Raji (cell line): Measurements from ENCODE around the gene TRPC3.

Experiments used
- POLR2A ChIP-seq: IDR thresholded peaks from 2 replicates; pipeline ENCODE4 v1.6.1; 2011; ENCODE audit warnings: low read depth, low read length, control low read depth; ENCODE audit not compliant: insufficient read depth

Gene TRPC3

GRCh38 chr4:121958777-121959176, 6.9 kb upstream of the TRPC3 start:
- TF ChIP-seq POLR2A: no peak

DNA sequence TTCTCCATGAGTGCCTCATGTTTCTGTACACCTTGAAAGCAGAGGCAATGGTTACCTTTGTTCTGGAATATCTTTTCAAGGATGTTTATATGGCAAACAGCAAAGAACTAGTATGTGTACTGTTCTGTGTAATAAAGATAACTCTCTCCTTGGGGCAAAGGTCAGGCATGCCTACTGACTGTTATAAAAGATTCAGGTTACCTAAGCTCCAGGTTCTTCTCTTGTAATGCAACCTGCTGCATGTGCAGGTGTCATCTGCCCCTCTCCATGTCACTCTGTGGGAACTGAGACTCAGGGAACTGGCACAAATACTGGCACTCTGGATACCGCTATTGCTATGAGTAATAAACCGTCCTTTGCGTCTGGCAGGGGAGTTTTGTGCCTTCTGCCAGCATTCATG, 5.4 kb upstream of the TRPC3 start:
- no peak for TF ChIP-seq POLR2A

GRCh38 chr4:121953860-121954259, 2.0 kb upstream of the TRPC3 start:
- TF ChIP-seq POLR2A: no peak

DNA sequence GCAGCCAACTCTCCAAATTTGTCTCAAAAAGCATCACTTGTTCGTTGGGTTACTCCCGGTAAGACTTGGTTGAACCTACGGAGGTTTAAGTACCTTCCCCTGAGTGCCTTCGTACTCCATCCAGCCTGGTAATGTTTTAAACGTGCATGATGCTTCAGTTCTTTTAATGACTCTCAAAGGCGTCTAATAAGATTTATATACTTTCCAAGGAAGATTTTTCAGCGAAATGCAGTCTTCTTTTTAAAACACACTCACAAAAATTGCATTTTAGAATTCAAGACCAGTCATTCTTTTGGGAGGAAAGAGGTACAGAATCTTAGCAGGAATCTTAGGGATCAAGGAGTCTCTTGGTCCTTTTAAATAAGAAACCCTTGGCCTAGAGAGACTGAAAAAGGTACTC, 430 bp upstream of the TRPC3 start:
- TF ChIP-seq POLR2A: no peak

DNA sequence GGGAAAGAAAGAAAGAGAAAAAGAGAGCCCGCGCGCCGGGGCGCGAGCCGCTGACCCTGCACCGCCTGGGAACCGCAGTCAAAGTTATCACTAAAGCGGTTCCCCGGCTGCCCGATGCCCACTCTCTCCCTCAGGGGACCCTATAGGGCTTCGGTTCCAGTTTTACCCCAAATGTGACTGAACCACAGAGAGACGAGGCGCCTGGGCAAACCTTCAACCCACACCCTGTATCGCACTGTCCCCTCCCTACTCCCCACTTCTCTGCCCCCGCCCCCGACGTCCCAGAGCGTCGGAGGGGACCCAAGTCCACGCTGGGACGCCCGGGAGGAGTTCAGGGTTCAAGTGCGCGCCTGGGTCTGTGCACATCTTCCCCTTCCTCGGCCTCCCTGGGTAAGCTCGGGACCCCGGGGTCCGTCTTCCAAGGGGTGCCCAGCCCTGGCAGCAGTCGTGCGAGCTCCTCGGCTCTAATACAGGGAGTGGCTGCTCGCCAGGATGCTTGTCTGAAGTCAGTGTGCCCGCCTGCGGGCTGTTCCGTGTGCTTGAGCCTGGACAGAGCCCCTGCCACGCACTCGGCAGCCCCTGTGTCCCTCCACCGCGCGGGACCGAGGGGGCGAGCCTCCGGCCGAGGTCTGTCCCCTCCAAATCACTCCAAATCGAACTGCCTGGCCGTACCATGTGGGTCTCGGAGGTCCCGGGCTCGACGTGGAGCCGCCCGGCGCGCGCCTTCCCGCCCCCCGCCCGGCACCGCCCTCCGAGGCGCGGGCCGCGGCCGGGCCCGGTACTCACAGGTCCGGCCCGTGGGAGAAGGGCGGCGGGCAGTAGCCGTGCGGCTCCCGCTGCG, 960 bp downstream of the TRPC3 start:
- TF ChIP-seq POLR2A: no peak

- TF ChIP-seq POLR2A: no peak
Observed at GRCh38 chr4:121950212-121950679, 1.6 kb downstream of the TRPC3 start.

- TF ChIP-seq POLR2A: no peak
Observed at GRCh38 chr4:121946644-121947043, 5.2 kb downstream of the TRPC3 start.

DNA sequence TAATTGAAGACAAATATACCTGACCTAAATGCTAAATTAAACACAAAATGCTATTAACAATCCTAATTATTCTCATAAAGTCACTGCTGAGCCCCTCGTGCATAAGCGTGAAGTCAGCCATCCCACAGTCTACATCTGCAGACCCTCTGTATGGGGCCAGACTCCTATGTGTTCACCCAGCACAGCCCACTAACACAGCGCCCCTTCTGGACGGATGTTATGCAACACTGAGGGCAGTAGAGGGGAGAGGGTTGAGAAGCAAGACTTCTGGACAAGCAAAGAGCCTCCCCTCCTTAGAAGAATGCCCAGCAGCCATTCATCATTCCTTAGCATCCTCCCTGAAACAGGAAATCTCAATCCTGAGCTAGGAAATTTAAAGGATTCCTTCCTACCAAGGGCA, 7.9 kb downstream of the TRPC3 start:
- TF ChIP-seq POLR2A: no peak

DNA sequence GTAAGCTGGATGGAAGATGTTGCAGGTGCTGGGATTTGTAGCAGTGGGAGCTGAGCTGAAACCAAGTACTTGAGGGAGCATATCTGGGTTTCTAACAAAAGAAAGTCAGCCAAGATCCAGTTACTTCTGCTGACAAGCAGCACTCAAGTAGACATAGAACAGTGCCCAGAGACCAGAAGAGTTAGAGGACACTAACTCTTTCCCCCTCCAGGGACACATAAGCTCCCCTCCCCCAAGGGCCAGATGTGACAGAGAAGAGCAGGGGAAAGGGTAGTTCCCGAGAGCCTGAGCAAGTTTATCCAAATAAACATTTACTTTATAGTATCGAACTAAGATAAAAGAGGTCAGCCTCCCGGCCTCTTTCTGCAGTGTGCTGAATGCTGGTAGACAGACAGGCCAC, 12.2 kb downstream of the TRPC3 start:
- no peak for TF ChIP-seq POLR2A

DNA sequence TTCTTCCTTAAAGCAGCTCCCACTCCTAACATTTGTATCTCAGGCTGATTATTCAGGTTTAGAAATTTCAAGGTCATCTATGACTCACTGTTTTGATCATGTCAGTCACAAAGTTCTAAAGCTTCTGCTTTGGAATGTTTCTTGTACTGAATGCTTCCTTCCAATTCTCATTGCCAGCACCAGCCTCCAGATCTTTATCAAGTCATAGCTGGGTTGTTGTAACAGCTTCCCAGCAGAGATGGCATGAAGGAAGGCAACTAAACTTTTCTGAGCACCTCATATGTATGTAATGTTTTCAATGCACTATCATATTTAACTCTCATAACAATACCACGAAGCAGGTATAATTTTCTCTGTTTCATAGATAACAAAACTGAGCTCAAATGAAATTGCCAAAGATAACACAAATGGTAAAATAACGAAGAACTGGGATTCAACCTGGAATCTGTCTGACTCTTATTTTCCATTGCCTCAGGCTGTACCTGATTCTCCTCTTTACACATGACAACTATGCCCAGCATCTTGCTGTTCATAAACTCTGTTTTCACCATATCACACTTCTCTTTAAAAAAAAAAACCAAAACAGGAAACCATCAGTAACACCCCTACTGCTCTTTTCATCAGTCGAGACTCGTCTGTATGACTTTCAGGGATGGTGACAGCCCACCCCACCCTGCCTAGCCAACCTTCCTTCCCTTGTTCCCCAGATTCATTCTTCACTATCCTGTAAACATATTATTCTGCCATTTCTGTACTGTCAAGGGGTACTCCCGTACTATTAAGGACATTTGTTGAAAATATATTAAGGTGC, 13.4 kb downstream of the TRPC3 start:
- TF ChIP-seq POLR2A: no peak

DNA sequence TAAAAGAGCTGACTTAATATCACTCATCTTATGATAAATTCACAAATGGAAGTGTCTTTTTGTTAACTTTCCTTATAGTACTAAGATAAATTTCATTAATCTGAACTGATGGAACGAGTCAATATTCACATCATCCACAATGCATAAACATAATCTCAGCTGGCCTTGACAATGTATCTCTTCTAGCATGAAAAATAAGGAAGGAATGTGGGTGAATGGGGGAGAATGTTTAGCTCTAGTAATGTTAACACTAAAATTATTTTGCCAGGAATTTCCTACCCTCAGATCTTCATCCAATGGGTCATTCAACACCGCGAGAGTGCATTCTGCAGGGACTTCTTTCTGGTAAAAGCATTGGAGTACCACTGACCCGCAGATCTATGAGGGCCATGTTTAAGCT, 15.8 kb downstream of the TRPC3 start:
- no peak for TF ChIP-seq POLR2A

- no peak for TF ChIP-seq POLR2A
Observed at GRCh38 chr4:121934635-121935034, 17.2 kb downstream of the TRPC3 start.

DNA sequence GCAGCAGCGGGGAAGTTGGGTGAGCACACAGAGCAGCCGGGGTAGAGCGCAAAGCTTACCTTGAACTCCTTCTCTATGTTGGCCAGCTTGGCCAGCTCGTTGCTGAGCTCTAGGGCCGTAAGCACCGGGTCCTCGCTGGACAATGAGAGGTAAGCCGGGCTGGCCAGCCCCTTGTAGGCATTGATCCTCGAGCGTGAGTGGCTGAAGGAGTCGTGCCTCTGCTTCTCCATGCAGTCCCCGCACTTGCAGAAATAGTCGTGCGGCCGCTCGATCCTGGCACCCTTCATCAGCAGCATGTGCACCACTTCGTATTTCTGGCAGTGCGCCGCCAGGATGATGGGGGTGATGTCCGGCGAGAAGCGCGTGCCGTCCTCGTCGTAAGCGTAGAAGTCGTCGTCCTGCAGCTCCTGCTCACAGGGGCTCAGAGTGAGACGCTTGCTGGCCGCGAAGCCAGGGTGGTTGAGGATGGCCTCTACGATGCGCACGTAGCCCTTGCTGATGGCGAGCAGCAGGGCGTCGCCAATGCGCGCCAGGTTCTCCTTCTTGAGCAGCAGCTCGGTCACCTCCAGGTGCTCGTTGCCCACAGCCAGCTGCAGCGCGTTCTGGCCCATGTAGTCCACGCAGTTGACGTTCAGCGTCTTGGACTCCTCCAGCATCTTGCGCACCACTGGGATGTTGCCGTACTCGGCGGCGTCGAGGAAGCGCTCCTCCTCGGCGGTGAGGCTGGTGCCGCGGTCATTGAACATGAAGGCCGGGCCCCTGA, 19.5 kb downstream of the TRPC3 start:
- TF ChIP-seq POLR2A: no peak

GRCh38 chr4:121930304-121930703, 21.6 kb downstream of the TRPC3 start:
- TF ChIP-seq POLR2A: no peak

- no peak for TF ChIP-seq POLR2A
Observed at GRCh38 chr4:121927948-121928347, 23.9 kb downstream of the TRPC3 start.
